Lung (tissue), 12 donors: ENCODE results near the gene GABBR2. TPM values are rescaled to one million over a fixed set of nuclear protein-coding genes. Genes with fewer than 3 reads are reported as not detected.

ENCODE experiments used
- ATAC-seq: fragments of 200-7000 bp; cut with Tn5 transposase; one replicate; pipeline ENCODE4 v1.9.1; 2020; ENCODE audit warnings: moderate number of reproducible peaks; ENCODE audit not compliant: insufficient read depth, low FRiP score
- DNase-seq, 3 donors: peaks; one replicate each; pipeline ENCODE4 v3.0.0-alpha.2; 2013 to 2017
- H3K27ac ChIP-seq, 2 donors: one replicate each; pipeline ENCODE4 v1.5.1; 2013; ENCODE audit warnings: mild to moderate bottlenecking in 2 of 2, moderate library complexity in 2 of 2, control low read depth in 1 of 2, inconsistent platforms in 1 of 2, low read depth in 1 of 2, low read length in 1 of 2
- H3K27me3 ChIP-seq, 3 donors: one replicate each; pipeline ENCODE4 v1.5.1; 2013; ENCODE audit warnings: low read length in 2 of 3; ENCODE audit not compliant: control insufficient read depth in 3 of 3, insufficient read depth in 3 of 3
- H3K36me3 ChIP-seq, 4 donors: one replicate each; pipeline ENCODE4 v1.5.1; 2013; ENCODE audit warnings: low read length in 4 of 4, mild to moderate bottlenecking in 1 of 4, moderate library complexity in 1 of 4; ENCODE audit not compliant: control insufficient read depth in 4 of 4, insufficient read depth in 4 of 4
- H3K4me1 ChIP-seq, 5 donors: one replicate each; pipeline ENCODE4 v1.5.1; 2013; ENCODE audit warnings: low read length in 5 of 5, mild to moderate bottlenecking in 2 of 5, moderate library complexity in 1 of 5; ENCODE audit not compliant: control insufficient read depth in 5 of 5, insufficient read depth in 5 of 5
- H3K4me3 ChIP-seq: one replicate; pipeline ENCODE4 v1.5.1; 2013; ENCODE audit warnings: mild to moderate bottlenecking, control low read depth, moderate library complexity
- H3K9ac ChIP-seq, 2 donors: one replicate each; pipeline ENCODE4 v1.5.1; 2013; ENCODE audit warnings: low read length in 2 of 2, control low read depth in 1 of 2; ENCODE audit not compliant: insufficient read depth in 1 of 2
- H3K9me3 ChIP-seq, 4 donors: one replicate each; pipeline ENCODE4 v1.5.1; 2013; ENCODE audit warnings: low read length in 3 of 4, mild to moderate bottlenecking in 1 of 4, moderate library complexity in 1 of 4; ENCODE audit not compliant: control insufficient read depth in 4 of 4, insufficient read depth in 3 of 4
- WGBS, 2 donors: extraction: QIAGEN DNeasy Blood & Tissue Kit; methylation state at CpG; one replicate each; pipeline ENCODE4 v1.1.7; 2013; 5-methylcytosine and 5-hydroxymethylcytosine counted together
- polyA plus RNA-seq, 2 donors: library from polyadenylated mRNA; stranded (reverse); fragments of 200-250 nt; gene quantifications; one replicate each; pipeline ENCODE4 v1.2.1, GENCODE V29; 2013
- total RNA-seq, 2 donors: library from RNA; depleted of rRNA in 1 of 2; stranded (reverse); fragments of >200 nt in 1 of 2; gene quantifications; one replicate each; pipeline ENCODE4 v1.2.1, GENCODE V29; 2014 to 2021
- TF ChIP-seq, protein P1 (sequence below): IDR thresholded peaks from 2 replicates; pipeline ENCODE4 v1.5.1; 2012; ENCODE audit warnings: mild to moderate bottlenecking; ENCODE audit errors: control extremely low read depth, extremely low read depth
- donor health status: control.
- donor health status: control.
- donor health status: Bipolar disorder and iron deficiency.
- donor health status: healthy.
- donor health status: DM: yes; HTN: yes; CAD: no.

GABBR2 gene
- total and polyA plus RNA-seq, 4 donors: 0.40 to 1.8 (median 0.64) TPM

DNA sequence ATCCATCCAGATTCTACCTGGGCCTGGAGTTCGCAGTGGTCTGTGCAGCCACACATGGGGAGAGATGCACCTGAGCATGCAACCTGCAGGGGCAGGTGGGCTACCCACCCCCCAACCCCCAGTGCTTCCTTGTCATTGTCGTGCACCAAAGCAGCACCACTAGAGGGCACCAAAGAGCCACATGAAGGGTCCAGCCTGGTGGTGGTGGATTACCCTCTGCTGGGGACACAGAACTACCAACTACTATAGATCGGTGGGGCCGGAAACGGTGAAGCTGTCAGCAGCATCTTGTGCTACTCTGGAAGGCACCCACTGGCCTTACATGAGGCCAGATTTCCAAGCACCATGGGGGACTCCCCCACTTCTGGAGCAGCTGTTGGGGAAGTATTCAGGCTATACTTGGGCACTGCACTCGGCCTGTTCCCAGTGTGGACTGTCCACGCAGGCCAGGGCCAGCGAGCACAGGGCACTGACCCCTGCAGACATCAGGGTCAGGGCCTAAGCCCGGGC, 393.1 kb downstream of the GABBR2 start:
- ATAC-seq (peak; percentile 91), DNase-seq (peak; percentile 84 to 87 (median 86))

DNA sequence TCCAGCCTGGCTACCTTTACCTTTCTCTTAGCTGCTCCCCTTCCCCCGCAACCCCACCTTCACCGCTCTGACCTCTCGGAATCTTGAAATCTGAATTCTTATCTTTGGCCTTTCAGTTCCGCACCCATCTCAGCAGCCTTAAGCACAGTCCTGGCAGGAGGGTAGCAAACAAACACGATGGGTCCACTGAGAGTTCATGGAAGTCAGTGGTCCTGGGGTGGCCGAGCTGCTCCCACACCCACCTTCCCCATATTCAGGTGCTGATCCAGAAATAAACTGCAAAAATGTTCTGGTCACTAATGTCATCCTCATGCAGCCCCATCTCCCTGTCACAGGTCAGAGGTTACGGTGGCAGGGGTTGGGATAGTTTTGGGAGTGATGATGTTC, 393.7 kb downstream of the GABBR2 start:
- Histone ChIP-seq H3K36me3 (no peaks in the 10 kb centered on the region), H3K9me3 (no peaks in the 10 kb centered on the region), H3K4me1 (peaks cover 0 to 3% (median 0%) of the 10 kb centered on the region in 5 donors), H3K27me3 (no peaks in the 10 kb centered on the region), H3K27ac (no peak overlapping the region), H3K9ac (no peak overlapping the region), H3K4me3 (no peak overlapping the region)
- 61 to 75% methylated on average over 7 of the region's 7 CpGs for WGBS, 2 donors
- no peak for DNase-seq
- TF ChIP-seq, protein P1, sequence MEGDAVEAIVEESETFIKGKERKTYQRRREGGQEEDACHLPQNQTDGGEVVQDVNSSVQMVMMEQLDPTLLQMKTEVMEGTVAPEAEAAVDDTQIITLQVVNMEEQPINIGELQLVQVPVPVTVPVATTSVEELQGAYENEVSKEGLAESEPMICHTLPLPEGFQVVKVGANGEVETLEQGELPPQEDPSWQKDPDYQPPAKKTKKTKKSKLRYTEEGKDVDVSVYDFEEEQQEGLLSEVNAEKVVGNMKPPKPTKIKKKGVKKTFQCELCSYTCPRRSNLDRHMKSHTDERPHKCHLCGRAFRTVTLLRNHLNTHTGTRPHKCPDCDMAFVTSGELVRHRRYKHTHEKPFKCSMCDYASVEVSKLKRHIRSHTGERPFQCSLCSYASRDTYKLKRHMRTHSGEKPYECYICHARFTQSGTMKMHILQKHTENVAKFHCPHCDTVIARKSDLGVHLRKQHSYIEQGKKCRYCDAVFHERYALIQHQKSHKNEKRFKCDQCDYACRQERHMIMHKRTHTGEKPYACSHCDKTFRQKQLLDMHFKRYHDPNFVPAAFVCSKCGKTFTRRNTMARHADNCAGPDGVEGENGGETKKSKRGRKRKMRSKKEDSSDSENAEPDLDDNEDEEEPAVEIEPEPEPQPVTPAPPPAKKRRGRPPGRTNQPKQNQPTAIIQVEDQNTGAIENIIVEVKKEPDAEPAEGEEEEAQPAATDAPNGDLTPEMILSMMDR: no peak
- ATAC-seq: no peak

More for the DNA sequence above, 393.1 kb downstream of the GABBR2 start:
- H3K36me3 ChIP-seq: no peaks in the 10 kb centered on the region
- no peaks in the 10 kb centered on the region for H3K9me3 ChIP-seq
- H3K4me3 ChIP-seq: no peak overlapping the region
- H3K9ac ChIP-seq: no peak overlapping the region
- WGBS, 2 donors: 33 to 34% methylated on average over 9 of the region's 9 CpGs
- TF ChIP-seq, protein P1: peak; percentile 77
- no peaks in the 10 kb centered on the region for H3K27me3 ChIP-seq
- peaks cover 0 to 3% (median 0%) of the 10 kb centered on the region in 5 donors for H3K4me1 ChIP-seq
- H3K27ac ChIP-seq: no peak overlapping the region

DNA sequence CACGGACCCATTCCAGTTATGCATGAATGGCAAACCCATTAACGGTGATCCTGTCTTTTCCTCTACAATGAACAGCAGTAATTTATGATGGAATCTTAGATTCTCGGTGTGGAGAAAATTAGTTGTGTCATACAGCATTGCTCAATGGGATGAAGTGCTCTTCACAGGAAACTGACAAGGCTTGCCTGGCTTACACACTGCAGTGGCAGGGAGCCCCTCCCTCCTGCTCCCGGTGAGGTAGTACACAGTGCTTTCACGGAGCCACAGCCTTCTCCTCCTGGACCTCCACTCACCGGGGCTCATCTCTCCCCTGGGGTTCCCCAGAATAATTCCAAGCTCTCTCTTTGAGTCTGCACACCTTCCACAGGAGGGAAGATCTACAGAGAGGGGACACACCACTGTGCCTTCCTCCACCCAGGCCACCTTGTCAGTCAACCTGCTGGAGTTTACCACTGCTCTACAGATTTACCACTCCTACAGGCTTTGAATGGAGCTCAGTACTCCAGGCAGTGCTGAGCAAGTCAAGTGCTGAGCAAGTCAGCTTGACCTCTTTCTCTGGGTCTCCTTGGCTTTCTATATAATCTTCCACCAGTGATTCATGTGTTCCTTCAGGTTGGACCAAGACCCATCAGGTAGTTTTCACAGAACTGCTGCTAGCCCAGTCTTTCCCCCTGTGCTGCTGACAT, 394.2 kb downstream of the GABBR2 start:
- WGBS, 2 donors: 33 to 34% methylated on average over 6 of the region's 6 CpGs
- Histone ChIP-seq H3K27me3 (no peaks in the 10 kb centered on the region), H3K9ac (no peak overlapping the region), H3K4me3 (no peak overlapping the region), H3K9me3 (no peaks in the 10 kb centered on the region), H3K27ac (peak overlapping the region in 1 of 2 donors; percentile 42), H3K36me3 (no peaks in the 10 kb centered on the region), H3K4me1 (peaks cover 0 to 3% (median 0%) of the 10 kb centered on the region in 5 donors)
- peak; percentile 52 for ATAC-seq
- TF ChIP-seq, protein P1: no peak
- DNase-seq: peak in 1 of 3 donors; percentile 31
